Lower leg skin (tissue), 4 donors: ENCODE measurements around the gene NRXN3. TPM values are rescaled to one million over a fixed set of nuclear protein-coding genes. Genes with fewer than 3 reads are reported as not detected.

Source experiments
- DNase-seq, 2 donors: peaks; one replicate each; pipeline ENCODE4 v3.0.0-alpha.2; 2019; ENCODE audit warnings: low spot score in 2 of 2
- H3K4me3 ChIP-seq: fragments of 200-600 bp; sonication (generic); 2 replicates; pipeline ENCODE4 v1.5.1; 2017; ENCODE audit warnings: mild to moderate bottlenecking, low read depth; ENCODE audit not compliant: poor library complexity, severe bottlenecking
- CTCF ChIP-seq, 3 donors: fragments of 450-650 bp; IDR thresholded peaks; one replicate each; pipeline ENCODE4 v1.5.1; 2016; ENCODE audit warnings: antibody characterized with exemption in 3 of 3, mild to moderate bottlenecking in 3 of 3, moderate library complexity in 2 of 3
- POLR2A ChIP-seq, 2 donors: fragments of 450-650 bp; IDR thresholded peaks; one replicate each; pipeline ENCODE4 v1.6.1; 2016 to 2017; ENCODE audit warnings: antibody characterized with exemption in 2 of 2, mild to moderate bottlenecking in 1 of 2, moderate library complexity in 1 of 2
- WGBS, 2 donors: methylation state at CpG; one replicate each; pipeline ENCODE4 v1.1.5; 2018; 5-methylcytosine and 5-hydroxymethylcytosine counted together
- intact Hi-C: fragments of 100-400 bp; cut with DNase I; formaldehyde crosslinking; loops from one replicate; pipeline ENCODE4 v1.15.0; 2023; ENCODE audit warnings: low total_unique reads
- total RNA-seq, 4 donors: library from RNA; depleted of rRNA; stranded (reverse); fragments of >200 nt; gene quantifications; one replicate each; pipeline ENCODE4 v1.1.0, GENCODE V29; 2016

NRXN3 gene
- total RNA-seq, 4 donors from 2014 or later, result 0.61 to 2.4 (median 1.7) TPM

- TF ChIP-seq POLR2A (IDR thresholded peaks at IDR 0.05) (no peak), CTCF (IDR thresholded peaks at IDR 0.05) (no peak)
- DNase-seq, result no peak
- whole genome bisulfite sequencing, 2 donors, result 80 to 81% methylated on average over 1 of the region's 1 CpG
- intact Hi-C loops, result no loop called here
- no peak overlapping the region for H3K4me3 ChIP-seq
Measured at GRCh38 chr14:79802093-79802492, 1631.9 kb downstream of the NRXN3 start.

GRCh38 chr14:79805636-79806035 is 1635.5 kb downstream of the NRXN3 start:
- intact Hi-C loops, result no loop called here
- no peak for DNase-seq
- 82 to 83% methylated on average over 1 of the region's 1 CpG for WGBS, 2 donors
- no peak overlapping the region for H3K4me3 ChIP-seq
- no peak for TF ChIP-seq POLR2A (IDR thresholded peaks at IDR 0.05)
- TF ChIP-seq CTCF (IDR thresholded peaks at IDR 0.05), result no peak

- H3K4me3 ChIP-seq, result no peak overlapping the region
- intact Hi-C loops, result no loop called here
- DNase-seq, result no peak
- 45 to 61% methylated on average over 3 of the region's 3 CpGs for WGBS, 2 donors
- TF ChIP-seq CTCF (IDR thresholded peaks at IDR 0.05) (no peak), POLR2A (IDR thresholded peaks at IDR 0.05) (no peak)
Measured at GRCh38 chr14:79809849-79810612, 1639.9 kb downstream of the NRXN3 start.

GRCh38 chr14:79820866-79821535 is 1650.8 kb downstream of the NRXN3 start:
- H3K4me3 ChIP-seq, result no peak overlapping the region
- TF ChIP-seq CTCF (IDR thresholded peaks at IDR 0.05) (no peak), POLR2A (IDR thresholded peaks at IDR 0.05) (no peak)
- 35 to 50% methylated on average over 1 of the region's 1 CpG for WGBS, 2 donors
- intact Hi-C loops, result no loop called here
- DNase-seq, result no peak

- no peak for DNase-seq
- intact Hi-C loops, result no loop called here
- no peak overlapping the region for H3K4me3 ChIP-seq
- 63 to 70% methylated on average over 2 of the region's 2 CpGs for WGBS, 2 donors
- TF ChIP-seq CTCF (IDR thresholded peaks at IDR 0.05) (no peak), POLR2A (IDR thresholded peaks at IDR 0.05) (no peak)
Measured at GRCh38 chr14:79822034-79822433, 1651.9 kb downstream of the NRXN3 start.
